GM21619 (cell line): ENCODE results near the gene MEF2D.
A peak's percentile ranks its signal among the peaks of the same experiment; 100 is the strongest.

Source experiments
- ATAC-seq: cut with Tn5 transposase; IDR thresholded peaks from one replicate; pipeline ENCODE4 v1.9.1; 2021; ENCODE audit not compliant: unreplicated experiment

The MEF2D gene

GRCh38 chr1:156500543-156500792 lies at the start of gene MEF2D:
TSS of gene MEF2D (minus strand) at chr1:156500775. CDS start at chr1:156483292, 17,483 bp downstream.
- peak; percentile 2 for ATAC-seq

- no peak for ATAC-seq
These were observed 49.8 kb upstream of the MEF2D start for GRCh38 chr1:156550346-156550745.

GRCh38 chr1:156549831-156550230 lies 49.3 kb upstream of the MEF2D start:
- no peak for ATAC-seq

GRCh38 chr1:156549390-156549789 lies 48.8 kb upstream of the MEF2D start:
- ATAC-seq: no peak

- no peak for ATAC-seq
These were observed 47.4 kb upstream of the MEF2D start for GRCh38 chr1:156547982-156548381.

- no peak for ATAC-seq
These were observed 46.9 kb upstream of the MEF2D start for GRCh38 chr1:156547434-156547833.

- no peak for ATAC-seq
These were observed 45.7 kb upstream of the MEF2D start for GRCh38 chr1:156546267-156546666.

GRCh38 chr1:156544592-156545102 lies 44.1 kb upstream of the MEF2D start:
- ATAC-seq: no peak

GRCh38 chr1:156543066-156543465 lies 42.5 kb upstream of the MEF2D start:
- no peak for ATAC-seq

GRCh38 chr1:156540955-156541354 lies 40.4 kb upstream of the MEF2D start:
- no peak for ATAC-seq

- no peak for ATAC-seq
These were observed 39.3 kb upstream of the MEF2D start for GRCh38 chr1:156539818-156540355.

GRCh38 chr1:156538711-156539440 lies 38.3 kb upstream of the MEF2D start:
- no peak for ATAC-seq

- no peak for ATAC-seq
These were observed 36.5 kb upstream of the MEF2D start for GRCh38 chr1:156537027-156537426.

- no peak for ATAC-seq
These were observed 34.0 kb upstream of the MEF2D start for GRCh38 chr1:156534424-156535060.

- no peak for ATAC-seq
These were observed 33.1 kb upstream of the MEF2D start for GRCh38 chr1:156533568-156534220.

GRCh38 chr1:156532374-156532773 lies 31.8 kb upstream of the MEF2D start:
- no peak for ATAC-seq

- no peak for ATAC-seq
These were observed 29.4 kb upstream of the MEF2D start for GRCh38 chr1:156530006-156530405.

GRCh38 chr1:156528875-156529425 lies 28.4 kb upstream of the MEF2D start:
- ATAC-seq: no peak

- no peak for ATAC-seq
These were observed 27.7 kb upstream of the MEF2D start for GRCh38 chr1:156528231-156528630.

GRCh38 chr1:156527584-156527983 lies 27.0 kb upstream of the MEF2D start:
- no peak for ATAC-seq

GRCh38 chr1:156525856-156526489 lies 25.4 kb upstream of the MEF2D start:
- ATAC-seq: no peak
